GM12878 (cell line): Measurements from ENCODE around the gene OSCP1. TPM values are rescaled to one million over a fixed set of nuclear protein-coding genes. Genes with fewer than 3 reads are reported as not detected.

Source experiments
- ATAC-seq: fragments of 200-7000 bp; cut with Tn5 transposase; 3 replicates; pipeline ENCODE4 v1.9.1; 2020; ENCODE audit warnings: mild to moderate bottlenecking, moderate library complexity
- BruUV-seq: library from RNA; stranded (reverse); fragments of 400-500 nt; replicated peaks from 2 replicates; lab custom pipeline; 2021; lab: Mats Ljungman, UMichigan
- CTCF ChIA-PET: fragments of 300-600 bp; sonication (Branson Sonifier 250); formaldehyde crosslinking; extraction: SDS; loops from one replicate; lab custom pipeline; 2021; ENCODE audit warnings: inconsistent platforms; lab: Yijun Ruan, JAX
- POLR2A ChIA-PET: fragments of 350-600 bp; formaldehyde crosslinking; extraction: SDS; loops from one replicate; lab custom pipeline; 2021; ENCODE audit warnings: inconsistent platforms; lab: Charles Lee
- RAD21 ChIA-PET: fragments of 300-600 bp; sonication (Branson Sonifier 250); formaldehyde crosslinking; loops from one replicate; lab custom pipeline; 2023; ENCODE audit warnings: antibody characterized with exemption; ENCODE audit not compliant: unreplicated experiment; lab: Charles Lee
- SMC1A ChIA-PET: fragments of 300-600 bp; sonication (Branson Sonifier 250); formaldehyde crosslinking; loops from one replicate; lab custom pipeline; 2023; ENCODE audit not compliant: unreplicated experiment, uncharacterized antibody; lab: Charles Lee
- DNase-seq: peaks from one replicate; pipeline ENCODE4 v3.0.0-alpha.2; 2011; ENCODE audit warnings: low read depth, low spot score
- FAIRE-seq: peaks from 3 replicates; lab custom pipeline; 2011; peaks lifted over from hg19 to GRCh38; lab: Jason Lieb, UNC
- H2AFZ ChIP-seq: 2 replicates; pipeline ENCODE4 v1.6.0; 2011; ENCODE audit warnings: low read depth, low read length, control low read depth; ENCODE audit not compliant: control insufficient read depth
- H3K27ac ChIP-seq: 2 replicates; pipeline ENCODE4 v1.5.1; 2011; ENCODE audit warnings: control low read depth; ENCODE audit not compliant: control insufficient read depth, insufficient read depth
- H3K27me3 ChIP-seq, 2 experiments: replicated peaks in 1 of 2; 2 replicates each; pipeline versions ENCODE4 v1.6.0 to v1.6.1; 2011; ENCODE audit warnings: low read length in 1 of 2; ENCODE audit not compliant: control insufficient read depth in 2 of 2, insufficient read depth in 2 of 2
- H3K36me3 ChIP-seq, 2 experiments: 2 replicates each; pipeline ENCODE4 v1.5.1; 2011; ENCODE audit warnings: low read length in 1 of 2; ENCODE audit not compliant: control insufficient read depth in 2 of 2, insufficient read depth in 2 of 2
- H3K4me1 ChIP-seq: 2 replicates; pipeline ENCODE4 v1.6.1; 2011; ENCODE audit warnings: mild to moderate bottlenecking, low read length, moderate library complexity, mixed read lengths; ENCODE audit not compliant: control insufficient read depth, insufficient read depth
- H3K4me2 ChIP-seq: 2 replicates; pipeline ENCODE4 v1.6.0; 2011; ENCODE audit warnings: control low read depth; ENCODE audit not compliant: control insufficient read depth, insufficient read depth
- H3K4me3 ChIP-seq: fragments of 200-600 bp; sonication (generic); 2 replicates; pipeline ENCODE4 v1.5.1; 2016
- H3K79me2 ChIP-seq: 2 replicates; pipeline ENCODE4 v1.6.0; 2011; ENCODE audit warnings: low read length; ENCODE audit not compliant: control insufficient read depth, insufficient read depth
- H3K9ac ChIP-seq: 2 replicates; pipeline ENCODE4 v1.8.0; 2011; ENCODE audit warnings: low read length, control low read depth, mixed read lengths; ENCODE audit not compliant: control insufficient read depth, insufficient read depth
- H3K9me3 ChIP-seq: replicated peaks from 3 replicates; pipeline ENCODE4 v1.5.1; 2011; ENCODE audit warnings: mild to moderate bottlenecking, low read length; ENCODE audit not compliant: control insufficient read depth, insufficient read depth
- H4K20me1 ChIP-seq: 2 replicates; pipeline ENCODE4 v1.6.0; 2011; ENCODE audit not compliant: control insufficient read depth, insufficient read depth
- BHLHE40 ChIP-seq, 2 experiments: fragments of 450-650 bp in 1 of 2; IDR thresholded peaks; 2 replicates each; pipeline ENCODE4 v1.6.1; 2011 to 2017; ENCODE audit warnings: low read depth in 2 of 2, borderline replicate concordance in 1 of 2, improper control_type of control experiment in 1 of 2, low read length in 1 of 2, mild to moderate bottlenecking in 1 of 2
- CBFB ChIP-seq: IDR thresholded peaks from 2 replicates; pipeline ENCODE4 v1.6.1; 2016; ENCODE audit warnings: antibody characterized with exemption, low read depth
- CHD2 ChIP-seq: IDR thresholded peaks from 2 replicates; pipeline ENCODE4 v1.6.1; 2011; ENCODE audit warnings: low read depth, low read length, improper control_type of control experiment, borderline replicate concordance
- E4F1 ChIP-seq: fragments of 450-650 bp; IDR thresholded peaks from 2 replicates; pipeline ENCODE4 v1.6.1; 2018; ENCODE audit warnings: borderline replicate concordance, mild to moderate bottlenecking; ENCODE audit not compliant: partially characterized antibody
- EP300 ChIP-seq, 2 experiments: fragments of 150-350 bp in 1 of 2; IDR thresholded peaks; 2 replicates each; pipeline ENCODE4 v1.6.1; 2011 to 2012; ENCODE audit warnings: low read depth in 2 of 2, low read length in 2 of 2, borderline replicate concordance in 1 of 2, improper control_type of control experiment in 1 of 2, inconsistent platforms in 1 of 2; ENCODE audit not compliant: control insufficient read depth in 1 of 2
- HDAC2 ChIP-seq: fragments of 200-600 bp; sonication (generic); IDR thresholded peaks from 2 replicates; pipeline ENCODE4 v1.6.1; 2017
- IKZF1 ChIP-seq: fragments of 450-650 bp; conservative IDR thresholded peaks from 2 replicates; pipeline ENCODE4 v1.6.1; 2017; ENCODE audit warnings: antibody characterized with exemption, mild to moderate bottlenecking
- MTA3 ChIP-seq: IDR thresholded peaks from 2 replicates; pipeline ENCODE4 v1.6.1; 2012; ENCODE audit warnings: low read length, inconsistent platforms, borderline replicate concordance
- MXI1 ChIP-seq: fragments of 150-350 bp; IDR thresholded peaks from 2 replicates; pipeline ENCODE4 v1.6.1; 2011; ENCODE audit warnings: low read depth, mild to moderate bottlenecking, inconsistent platforms, low read length, improper control_type of control experiment
- PKNOX1 ChIP-seq: fragments of 450-650 bp; IDR thresholded peaks from 2 replicates; pipeline ENCODE4 v1.6.1; 2016; ENCODE audit warnings: mild to moderate bottlenecking
- SMAD5 ChIP-seq: IDR thresholded peaks from 2 replicates; pipeline ENCODE4 v1.6.1; 2016; ENCODE audit warnings: antibody characterized with exemption, low read depth
- SMARCA5 ChIP-seq: fragments of 450-650 bp; IDR thresholded peaks from 2 replicates; pipeline ENCODE4 v1.6.1; 2017; ENCODE audit warnings: mild to moderate bottlenecking
- SMC3 ChIP-seq: IDR thresholded peaks from 2 replicates; pipeline ENCODE4 v1.6.1; 2011; ENCODE audit warnings: low read length, improper control_type of control experiment, borderline replicate concordance
- SUZ12 ChIP-seq: fragments of 200-600 bp; sonication (generic); IDR thresholded peaks from one replicate; pipeline ENCODE4 v1.6.1; 2018; ENCODE audit warnings: antibody characterized with exemption, mild to moderate bottlenecking; ENCODE audit not compliant: unreplicated experiment
- WRNIP1 ChIP-seq: IDR thresholded peaks from 2 replicates; pipeline ENCODE4 v1.6.1; 2011; ENCODE audit warnings: low read depth, low read length, improper control_type of control experiment, borderline replicate concordance
- ZBED1 ChIP-seq: IDR thresholded peaks from 2 replicates; pipeline ENCODE4 v1.6.1; 2016; ENCODE audit warnings: borderline replicate concordance
- ZBTB4 ChIP-seq: fragments of 450-650 bp; formaldehyde crosslinking; IDR thresholded peaks from 2 replicates; pipeline ENCODE4 v1.4.0; 2022; ENCODE audit warnings: mild to moderate bottlenecking, moderate library complexity
- ZNF24 ChIP-seq: fragments of 450-650 bp; IDR thresholded peaks from 2 replicates; pipeline ENCODE4 v1.6.1; 2017; ENCODE audit warnings: antibody characterized with exemption, mild to moderate bottlenecking
- WGBS: methylation state at CpG from one replicate; pipeline ENCODE4 v1.1.6; 2016; ENCODE audit warnings: low lambda C conversion rate; ENCODE audit not compliant: insufficient replicate concordance, insufficient coverage; ENCODE audit errors: missing lambda C conversion rate; 5-methylcytosine and 5-hydroxymethylcytosine counted together
- in situ Hi-C: fragments of 300-500 bp; cut with MboI; formaldehyde crosslinking; loops from 9 replicates; pipeline ENCODE4 v1.14.3; 2018; ENCODE audit warnings: mixed read lengths
- intact Hi-C: fragments of 100-400 bp; cut with micrococcal nuclease; formaldehyde crosslinking; loops from one replicate; pipeline ENCODE4 v1.14.2; 2022; ENCODE audit not compliant: unreplicated experiment
- polyA plus RNA-seq, 11 experiments: library from polyadenylated mRNA; depleted of rRNA in 4 of 11; unstranded in 6 of 11; stranded (reverse) in 5 of 11; fragments of >200 nt; fragmentation: Nextera tagmentation in 4 of 11; fragmentation: Illumina TruSeq in 1 of 11; extraction: Ambion mirVana in 4 of 11; extraction: Trizol in 1 of 11; gene quantifications; 1 replicate in 1 of 11; 2 replicates in 10 of 11; pipeline versions ENCODE4 v1.2.1 to v1.2.3, GENCODE V29; 2011 to 2016; ENCODE audit warnings: inconsistent platforms in 2 of 11, missing spikeins in 2 of 11, low read depth in 1 of 11
- total RNA-seq, 4 experiments: library from RNA; depleted of rRNA in 3 of 4; stranded (reverse); fragments of >200 nt in 3 of 4; fragmentation: Illumina TruSeq in 1 of 4; extraction: Trizol in 1 of 4; gene quantifications; 2 replicates each; pipeline versions ENCODE4 v1.2.1 to v1.2.3, GENCODE V29; 2013 to 2021

Gene OSCP1
- total and polyA plus RNA-seq, 10 of the 15 experiments (the other 5 are each of a cell fraction or from before 2014, with no cell fraction given) = 1.8 to 5.9 (median 3.0) TPM

GRCh38 chr1:36383240-36383639 lies 67.0 kb downstream of the OSCP1 start:
- Histone ChIP-seq H2AFZ (no peak overlapping the region), H4K20me1 (no peaks in the 10 kb centered on the region), H3K9me3 (no peaks in the 10 kb centered on the region; the same call in 2 of the 3 replicates), H3K4me2 (no peak overlapping the region; the same call in 1 of the 2 replicates), H3K9ac (no peak overlapping the region), H3K79me2 (peaks cover 56% of the 10 kb centered on the region), H3K4me3 (peak overlapping the region; percentile 11; the same call in 1 of the 2 replicates), H3K27ac (no peak overlapping the region), H3K36me3 (0 out of 4 replicates have a peak, but pooled peaks cover 0 to 7% of the 10 kb centered on the region in 2 experiments), H3K27me3 (no peaks in the 10 kb centered on the region), H3K4me1 (peaks cover 20% of the 10 kb centered on the region)
- TF ChIP-seq BHLHE40 (IDR thresholded peaks at IDR 0.05; ENCODE audit: borderline replicate concordance in 1 of 2, low read depth in 2 of 2, low read length in 1 of 2) (no peak), ZBED1 (no peak), MTA3 (no peak), IKZF1 (no peak), SMAD5 (no peak), ZNF24 (no peak), WRNIP1 (no peak), EP300 (IDR thresholded peaks at IDR 0.05; ENCODE audit: borderline replicate concordance in 1 of 2, control insufficient read depth in 1 of 2, low read depth in 2 of 2, low read length in 2 of 2) (no peak), E4F1 (no peak), MXI1 (no peak), SUZ12 (no peak), CBFB (no peak), SMC3 (no peak), ZBTB4 (CRISPR knock-in tag) (no peak), HDAC2 (no peak), CHD2 (no peak), PKNOX1 (no peak), SMARCA5 (no peak)
- RAD21 ChIA-PET = interaction anchor here (1.4 to 1.5 kb wide), 2 partner anchors 14 to 41 kb away, joined by 3 to 7 read pairs; no protein-coding TSS in a partner anchor
- POLR2A ChIA-PET = interaction anchor here (1.0 to 4.4 kb wide), 3 partner anchors 8 to 45 kb away, joined by 3 to 44 read pairs (median 4); partner anchors contain the start of gene LSM10
- no peak for FAIRE-seq
- no TSS peak for BruUV-seq
- CTCF ChIA-PET = interaction anchor here (2.6 to 2.8 kb wide), 2 partner anchors 15 kb away, joined by 16 to 31 read pairs; no protein-coding TSS in a partner anchor
- WGBS = 100% methylated on average over 4 of the region's 4 CpGs
- intact Hi-C loops = loop anchor here (10.0 kb wide), 2 partner anchors 158 to 228 kb away; partner anchors contain the start of genes MAP7D1 and THRAP3
- ATAC-seq = no peak
- in situ Hi-C loops = no loop called here
- SMC1A ChIA-PET = interaction anchor here (1.0 to 2.3 kb wide), 5 partner anchors 13 to 234 kb away, joined by 3 to 14 read pairs (median 4); partner anchors contain the start of genes LSM10 and TRAPPC3
- no peak for DNase-seq
